ENCODE measurements around the gene TEAD4.
A peak's percentile ranks its signal among the peaks of the same experiment; 100 is the strongest.
"Not testable (repeated sequence)": the region's sequence is repeated elsewhere in the genome, so short reads cannot be mapped to it uniquely, and the experiment has no call there.

The TEAD4 gene

GRCh38 chr12:3055026-3055703, 96.0 kb downstream of the TEAD4 start:
- Histone ChIP-seq H4K20me1 (peaks cover 0 to under 1% (median 0%) of the 10 kb centered on the region in 11 experiments; a peak in 1 of 22 replicates), H3K9ac (no peak overlapping the region), H3K4me2 (no peak overlapping the region), H3K4me1 (peaks cover 4 to 28% (median 21%) of the 10 kb centered on the region in 10 experiments), H3K36me3 (no peaks in the 10 kb centered on the region), H3K4me3 (no peak overlapping the region), H3K9me3 (replicated peaks in 1 of 11) (no peaks in the 10 kb centered on the region), H3K27ac (no peak overlapping the region), H3K27me3 (no peaks in the 10 kb centered on the region)
- no peak for TF ChIP-seq Cebpa-rat (IDR thresholded peaks at IDR 0.05)

- TF ChIP-seq Cebpa-rat (IDR thresholded peaks at IDR 0.05): no peak
Measured at GRCh38 chr12:3055704-3056467, 96.7 kb downstream of the TEAD4 start.

GRCh38 chr12:3061059-3061458, 101.9 kb downstream of the TEAD4 start:
- Histone ChIP-seq H3K36me3 (no peaks in the 10 kb centered on the region), H3K9ac (no peak overlapping the region), H4K20me1 (no peaks in the 10 kb centered on the region), H3K9me3 (replicated peaks in 1 of 11) (peaks cover 11 to 18% (median 15%) of the 10 kb centered on the region in 11 experiments; a peak in 19 of 22 replicates), H3K4me2 (no peak overlapping the region), H3K4me3 (no peak overlapping the region), H3K27ac (no peak overlapping the region), H3K4me1 (peaks cover 0 to 12% (median 3%) of the 10 kb centered on the region in 10 experiments; a peak in 9 of 20 replicates), H3K27me3 (no peaks in the 10 kb centered on the region)
- no peak for TF ChIP-seq Cebpa-rat (IDR thresholded peaks at IDR 0.05)

More at GRCh38 chr12:3055704-3056467, 96.7 kb downstream of the TEAD4 start:
- Histone ChIP-seq H3K36me3 (no peaks in the 10 kb centered on the region), H3K4me2 (peak overlapping the region in 4 of 11 experiments; percentile 14 to 40 (median 38); a peak in 8 of 22 replicates), H3K27me3 (no peaks in the 10 kb centered on the region), H3K9me3 (replicated peaks in 1 of 11) (no peaks in the 10 kb centered on the region), H3K9ac (no peak overlapping the region), H4K20me1 (no peaks in the 10 kb centered on the region), H3K4me1 (peaks cover 0 to 21% (median 13%) of the 10 kb centered on the region in 10 experiments; a peak in 16 of 20 replicates), H3K27ac (no peak overlapping the region), H3K4me3 (no peak overlapping the region)

GRCh38 chr12:3061501-3062215, 102.5 kb downstream of the TEAD4 start:
- Histone ChIP-seq H3K9me3 (replicated peaks in 1 of 11) (peaks cover 11 to 18% (median 15%) of the 10 kb centered on the region in 11 experiments; a peak in 19 of 22 replicates), H4K20me1 (no peaks in the 10 kb centered on the region), H3K27ac (no peak overlapping the region), H3K36me3 (no peaks in the 10 kb centered on the region), H3K4me3 (no peak overlapping the region), H3K4me1 (peaks cover 0 to 13% (median 6%) of the 10 kb centered on the region in 10 experiments; a peak in 12 of 20 replicates), H3K27me3 (no peaks in the 10 kb centered on the region), H3K4me2 (no peak overlapping the region), H3K9ac (no peak overlapping the region)
- no peak for TF ChIP-seq Cebpa-rat (IDR thresholded peaks at IDR 0.05)

- peaks cover 11 to 18% (median 15%) of the 10 kb centered on the region in 11 experiments; a peak in 19 of 22 replicates for H3K9me3 ChIP-seq (replicated peaks in 1 of 11)
- no peak for TF ChIP-seq Cebpa-rat (IDR thresholded peaks at IDR 0.05)
- H3K36me3 ChIP-seq: no peaks in the 10 kb centered on the region
- peaks cover 0 to 14% (median 6%) of the 10 kb centered on the region in 11 experiments; a peak in 10 of 22 replicates for H3K27me3 ChIP-seq
- no peak overlapping the region for H3K4me3 ChIP-seq
- H3K4me2 ChIP-seq: no peak overlapping the region
- H3K4me1 ChIP-seq: peaks cover 0 to 43% (median 15%) of the 10 kb centered on the region in 10 experiments; a peak in 13 of 20 replicates
- no peak overlapping the region for H3K9ac ChIP-seq
- H3K27ac ChIP-seq: no peak overlapping the region
- no peaks in the 10 kb centered on the region for H4K20me1 ChIP-seq
Measured at GRCh38 chr12:3065300-3065699, 106.1 kb downstream of the TEAD4 start.

GRCh38 chr12:3065846-3066245, 106.6 kb downstream of the TEAD4 start:
- not testable (repeated sequence) for H3K36me3 ChIP-seq, H3K27ac ChIP-seq, H4K20me1 ChIP-seq, H3K9ac ChIP-seq, H3K4me3 ChIP-seq
- H3K9me3 ChIP-seq (replicated peaks in 1 of 11): peaks cover 11 to 18% (median 15%) of the 10 kb centered on the region in 11 experiments; a peak in 19 of 22 replicates
- peaks cover 0 to 48% (median 15%) of the 10 kb centered on the region in 10 experiments; a peak in 13 of 20 replicates for H3K4me1 ChIP-seq
- H3K27me3 ChIP-seq: peaks cover 0 to 19% (median 7%) of the 10 kb centered on the region in 11 experiments; a peak in 10 of 22 replicates
- peak overlapping the region in 5 of 11 experiments; percentile 58 to 82 (median 78); a peak in 8 of 22 replicates for H3K4me2 ChIP-seq

GRCh38 chr12:3069714-3070113, 110.5 kb downstream of the TEAD4 start:
- Histone ChIP-seq H3K27ac (no peak overlapping the region), H3K4me3 (no peak overlapping the region)
- no peak for TF ChIP-seq Cebpa-rat (IDR thresholded peaks at IDR 0.05)

GRCh38 chr12:3071107-3071506, 111.9 kb downstream of the TEAD4 start:
- Histone ChIP-seq H3K9ac (no peak overlapping the region), H3K27me3 (peaks cover 0 to 45% (median 7%) of the 10 kb centered on the region in 11 experiments; a peak in 10 of 22 replicates), H3K4me2 (peak overlapping the region in 5 of 11 experiments; percentile 10 to 35 (median 21); a peak in 4 of 22 replicates), H3K4me3 (no peak overlapping the region), H3K9me3 (replicated peaks in 1 of 11) (no peaks in the 10 kb centered on the region), H3K36me3 (no peaks in the 10 kb centered on the region), H3K27ac (no peak overlapping the region), H4K20me1 (no peaks in the 10 kb centered on the region), H3K4me1 (peaks cover 0 to 72% (median 38%) of the 10 kb centered on the region in 10 experiments; a peak in 17 of 20 replicates)
- TF ChIP-seq Cebpa-rat (IDR thresholded peaks at IDR 0.05): no peak

More at GRCh38 chr12:3069714-3070113, 110.5 kb downstream of the TEAD4 start:
- Histone ChIP-seq H3K27me3 (peaks cover 0 to 35% (median 7%) of the 10 kb centered on the region in 11 experiments; a peak in 10 of 22 replicates), H3K4me1 (peaks cover 0 to 65% (median 28%) of the 10 kb centered on the region in 10 experiments; a peak in 17 of 20 replicates), H3K36me3 (no peaks in the 10 kb centered on the region), H3K9me3 (replicated peaks in 1 of 11) (peaks cover 0 to 5% (median 2%) of the 10 kb centered on the region in 11 experiments; a peak in 7 of 22 replicates), H3K9ac (no peak overlapping the region), H3K4me2 (peak overlapping the region in 3 of 11 experiments; percentile 7 to 32 (median 9); a peak in 2 of 22 replicates), H4K20me1 (no peaks in the 10 kb centered on the region)

All from BLaER1 treated with 17β-estradiol and CSF1 and Interleukin-3, amounts not matched to agents 10 nM and 100 nM (cell line).